HEK293 (cell line): ENCODE data around the gene GRIN2A.

Source experiments
- CTCF ChIA-PET: fragments of 350-600 bp; formaldehyde crosslinking; extraction: SDS; loops from one replicate; lab custom pipeline; 2021; ENCODE audit warnings: antibody characterized with exemption; lab: Yijun Ruan, JAX
- POLR2A ChIA-PET: fragments of 300-600 bp; formaldehyde crosslinking; extraction: SDS; loops from one replicate; lab custom pipeline; 2020; ENCODE audit warnings: antibody characterized with exemption, inconsistent platforms; lab: Yijun Ruan, JAX
- H3K27ac ChIP-seq: fragments of 200-500 bp; sonication (Bioruptor generic); 2 replicates; pipeline ENCODE4 v1.5.1; 2014; ENCODE audit warnings: low read depth, low read length, control low read depth, inconsistent platforms; ENCODE audit errors: extremely low read depth
- H3K36me3 ChIP-seq, 2 experiments: fragments of 200-500 bp in 1 of 2; sonication (Bioruptor generic) in 1 of 2; 1 replicate in 1 of 2; 2 replicates in 1 of 2; pipeline ENCODE4 v1.5.1; 2014 to 2017; ENCODE audit warnings: inconsistent platforms in 2 of 2, low read length in 2 of 2; ENCODE audit not compliant: control insufficient read depth in 2 of 2, insufficient read depth in 1 of 2
- H3K4me1 ChIP-seq: fragments of 200-500 bp; sonication (Bioruptor generic); 2 replicates; pipeline ENCODE4 v1.5.1; 2014; ENCODE audit warnings: mild to moderate bottlenecking, low read length, inconsistent platforms; ENCODE audit not compliant: control insufficient read depth, insufficient read depth
- H3K4me3 ChIP-seq: 2 replicates; pipeline ENCODE4 v1.5.1; 2011; ENCODE audit warnings: low read depth, mild to moderate bottlenecking, control low read depth, low read length, moderate library complexity
- H3K9me3 ChIP-seq: fragments of 200-500 bp; sonication (Bioruptor generic); 2 replicates; pipeline ENCODE4 v1.5.1; 2014; ENCODE audit warnings: low read depth, low read length, inconsistent platforms; ENCODE audit not compliant: control insufficient read depth, insufficient read depth
- GFI1B ChIP-seq: fragments of 450-650 bp; formaldehyde crosslinking; IDR thresholded peaks from 2 replicates; pipeline ENCODE4 v1.5.1; 2016; ENCODE audit warnings: missing biosample characterization, missing genetic modification characterization
- KLF10 ChIP-seq: fragments of 450-650 bp; IDR thresholded peaks from 2 replicates; pipeline ENCODE4 v1.5.1; 2018; ENCODE audit warnings: missing biosample characterization, mild to moderate bottlenecking, missing genetic modification characterization
- KLF8 ChIP-seq: fragments of 450-650 bp; formaldehyde crosslinking; IDR thresholded peaks from 2 replicates; pipeline ENCODE4 v1.5.1; 2016; ENCODE audit warnings: missing biosample characterization, missing genetic modification characterization
- ZBTB10 ChIP-seq: fragments of 450-650 bp; formaldehyde crosslinking; IDR thresholded peaks from 2 replicates; pipeline ENCODE4 v1.5.1; 2016; ENCODE audit warnings: missing biosample characterization, missing genetic modification characterization
- ZBTB11 ChIP-seq: fragments of 450-650 bp; formaldehyde crosslinking; conservative IDR thresholded peaks from 2 replicates; pipeline ENCODE4 v1.5.1; 2016; ENCODE audit warnings: low read depth, missing biosample characterization, missing genetic modification characterization
- ZBTB6 ChIP-seq: fragments of 450-650 bp; formaldehyde crosslinking; IDR thresholded peaks from 2 replicates; pipeline ENCODE4 v1.5.1; 2017; ENCODE audit warnings: missing biosample characterization, missing genetic modification characterization
- ZBTB7A ChIP-seq: fragments of 450-650 bp; formaldehyde crosslinking; IDR thresholded peaks from 2 replicates; pipeline ENCODE4 v1.5.1; 2016; ENCODE audit warnings: low read depth, missing biosample characterization, missing genetic modification characterization
- ZBTB8A ChIP-seq: fragments of 450-650 bp; formaldehyde crosslinking; IDR thresholded peaks from 2 replicates; pipeline ENCODE4 v1.5.1; 2016; ENCODE audit warnings: missing biosample characterization, missing genetic modification characterization
- ZNF112 ChIP-seq: fragments of 450-650 bp; formaldehyde crosslinking; IDR thresholded peaks from 2 replicates; pipeline ENCODE4 v1.5.0; 2017; ENCODE audit warnings: missing biosample characterization, missing genetic modification characterization
- ZNF138 ChIP-seq: fragments of 450-650 bp; formaldehyde crosslinking; IDR thresholded peaks from 2 replicates; pipeline ENCODE4 v1.5.1; 2016; ENCODE audit warnings: missing biosample characterization, missing genetic modification characterization, borderline replicate concordance
- ZNF157 ChIP-seq: fragments of 450-650 bp; formaldehyde crosslinking; IDR thresholded peaks from 2 replicates; pipeline ENCODE4 v1.5.1; 2016; ENCODE audit warnings: missing biosample characterization, missing genetic modification characterization
- ZNF214 ChIP-seq: fragments of 450-650 bp; formaldehyde crosslinking; IDR thresholded peaks from 2 replicates; pipeline ENCODE4 v1.5.1; 2017; ENCODE audit warnings: missing biosample characterization, mild to moderate bottlenecking, missing genetic modification characterization, borderline replicate concordance
- ZNF394 ChIP-seq: fragments of 450-650 bp; formaldehyde crosslinking; IDR thresholded peaks from 2 replicates; pipeline ENCODE4 v1.5.1; 2016; ENCODE audit warnings: missing biosample characterization, missing genetic modification characterization, mild to moderate bottlenecking, moderate library complexity, borderline replicate concordance
- ZNF404 ChIP-seq: fragments of 450-650 bp; formaldehyde crosslinking; IDR thresholded peaks from 2 replicates; pipeline ENCODE4 v1.5.1; 2017; ENCODE audit warnings: missing biosample characterization, missing genetic modification characterization
- ZNF514 ChIP-seq: fragments of 450-650 bp; formaldehyde crosslinking; IDR thresholded peaks from 2 replicates; pipeline ENCODE4 v1.5.1; 2016; ENCODE audit warnings: missing biosample characterization, missing genetic modification characterization
- ZNF530 ChIP-seq: fragments of 450-650 bp; formaldehyde crosslinking; IDR thresholded peaks from 2 replicates; pipeline ENCODE4 v1.5.1; 2016; ENCODE audit warnings: low read depth, missing biosample characterization, missing genetic modification characterization
- ZNF561 ChIP-seq: fragments of 450-650 bp; IDR thresholded peaks from 2 replicates; pipeline ENCODE4 v1.5.1; 2018; ENCODE audit warnings: missing biosample characterization, missing genetic modification characterization, borderline replicate concordance
- ZNF610 ChIP-seq: fragments of 450-650 bp; formaldehyde crosslinking; IDR thresholded peaks from 2 replicates; pipeline ENCODE4 v1.5.1; 2016; ENCODE audit warnings: missing biosample characterization, missing genetic modification characterization, borderline replicate concordance
- ZNF621 ChIP-seq: fragments of 450-650 bp; formaldehyde crosslinking; IDR thresholded peaks from 2 replicates; pipeline ENCODE4 v1.5.1; 2017; ENCODE audit warnings: missing biosample characterization, missing genetic modification characterization
- ZNF660 ChIP-seq: fragments of 450-650 bp; IDR thresholded peaks from 2 replicates; pipeline ENCODE4 v1.5.1; 2018; ENCODE audit warnings: missing biosample characterization, mild to moderate bottlenecking, missing genetic modification characterization
- ZNF777 ChIP-seq: fragments of 450-650 bp; formaldehyde crosslinking; IDR thresholded peaks from 2 replicates; pipeline ENCODE4 v1.5.1; 2017; ENCODE audit warnings: missing biosample characterization, missing genetic modification characterization, borderline replicate concordance

GRIN2A gene

GRCh38 chr16:10112021-10112420, 70.2 kb downstream of the GRIN2A start (continued):
- no peak for TF ChIP-seq ZNF777

- Histone ChIP-seq H3K27ac (no peak overlapping the region), H3K4me3 (no peak overlapping the region), H3K4me1 (no peaks in the 10 kb centered on the region), H3K36me3 (no peaks in the 10 kb centered on the region), H3K9me3 (no peaks in the 10 kb centered on the region)
- CTCF ChIA-PET: no interaction called here
- POLR2A ChIA-PET: no interaction called here
- no peak for TF ChIP-seq ZNF530 (tag by site-specific recombination)
- no peak for TF ChIP-seq ZBTB8A (tag by site-specific recombination)
- TF ChIP-seq ZNF394 (tag by site-specific recombination): no peak
- no peak for TF ChIP-seq ZNF610 (tag by site-specific recombination)
- TF ChIP-seq ZNF138 (tag by site-specific recombination): no peak
- TF ChIP-seq ZNF660 (tag by site-specific recombination): no peak
- TF ChIP-seq ZBTB7A (tag by site-specific recombination): no peak
- no peak for TF ChIP-seq KLF10
- TF ChIP-seq ZNF514 (tag by site-specific recombination): no peak
- no peak for TF ChIP-seq ZBTB11
These were observed 71.0 kb downstream of the GRIN2A start for GRCh38 chr16:10111156-10111761.

GRCh38 chr16:10110552-10110951, 71.7 kb downstream of the GRIN2A start:
- H3K4me1 ChIP-seq: no peaks in the 10 kb centered on the region
- no peak overlapping the region for H3K4me3 ChIP-seq
- H3K36me3 ChIP-seq: no peaks in the 10 kb centered on the region
- ChIA-PET CTCF (no interaction called here), POLR2A (no interaction called here)
- no peak overlapping the region for H3K27ac ChIP-seq
- TF ChIP-seq ZBTB10 (tag by site-specific recombination): no peak
- no peak for TF ChIP-seq ZBTB6
- no peak for TF ChIP-seq ZNF404 (tag by site-specific recombination)
- TF ChIP-seq KLF8 (tag by site-specific recombination): no peak
- no peak for TF ChIP-seq ZNF621 (tag by site-specific recombination)
- TF ChIP-seq ZNF561 (tag by site-specific recombination): no peak
- TF ChIP-seq ZNF157 (tag by site-specific recombination): no peak
- no peak for TF ChIP-seq ZNF112
- TF ChIP-seq ZNF214 (tag by site-specific recombination): no peak
- TF ChIP-seq GFI1B (tag by site-specific recombination): no peak
- no peaks in the 10 kb centered on the region for H3K9me3 ChIP-seq
